Kidney capillary endothelial cell (primary cell): ENCODE data around the gene FTL.

Source experiments
- DNase-seq: peaks from one replicate; pipeline ENCODE4 v3.0.0-alpha.2; 2018; ENCODE audit warnings: low spot score

Gene FTL

DNA sequence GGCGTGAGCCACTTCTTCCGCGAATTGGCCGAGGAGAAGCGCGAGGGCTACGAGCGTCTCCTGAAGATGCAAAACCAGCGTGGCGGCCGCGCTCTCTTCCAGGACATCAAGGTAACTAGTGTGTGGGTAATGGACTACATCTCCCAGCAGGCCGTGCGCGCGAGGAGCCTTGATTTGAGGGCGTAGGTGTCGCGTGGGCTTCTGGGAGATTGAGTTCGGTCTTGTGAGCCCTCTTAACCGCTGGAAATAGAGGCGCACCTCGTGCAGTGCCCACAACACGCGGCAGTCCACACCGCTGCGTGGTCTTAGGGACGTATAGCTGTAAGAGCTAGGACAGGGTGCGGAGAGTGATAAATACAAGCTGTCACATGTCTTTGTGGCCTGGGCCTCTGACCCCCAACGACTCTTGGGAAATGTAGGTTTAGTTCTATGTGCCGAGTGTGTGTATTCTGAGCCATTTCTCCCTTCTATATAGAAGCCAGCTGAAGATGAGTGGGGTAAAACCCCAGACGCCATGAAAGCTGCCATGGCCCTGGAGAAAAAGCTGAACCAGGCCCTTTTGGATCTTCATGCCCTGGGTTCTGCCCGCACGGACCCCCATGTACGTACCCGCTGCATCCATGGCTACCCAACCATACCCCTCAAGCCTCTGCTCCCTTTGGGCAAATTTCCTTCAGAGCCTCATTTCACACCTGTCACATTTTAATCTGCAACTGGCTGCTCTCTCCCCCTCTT lies 864 bp downstream of the FTL start:
- DNase-seq: peak; percentile 69

DNA sequence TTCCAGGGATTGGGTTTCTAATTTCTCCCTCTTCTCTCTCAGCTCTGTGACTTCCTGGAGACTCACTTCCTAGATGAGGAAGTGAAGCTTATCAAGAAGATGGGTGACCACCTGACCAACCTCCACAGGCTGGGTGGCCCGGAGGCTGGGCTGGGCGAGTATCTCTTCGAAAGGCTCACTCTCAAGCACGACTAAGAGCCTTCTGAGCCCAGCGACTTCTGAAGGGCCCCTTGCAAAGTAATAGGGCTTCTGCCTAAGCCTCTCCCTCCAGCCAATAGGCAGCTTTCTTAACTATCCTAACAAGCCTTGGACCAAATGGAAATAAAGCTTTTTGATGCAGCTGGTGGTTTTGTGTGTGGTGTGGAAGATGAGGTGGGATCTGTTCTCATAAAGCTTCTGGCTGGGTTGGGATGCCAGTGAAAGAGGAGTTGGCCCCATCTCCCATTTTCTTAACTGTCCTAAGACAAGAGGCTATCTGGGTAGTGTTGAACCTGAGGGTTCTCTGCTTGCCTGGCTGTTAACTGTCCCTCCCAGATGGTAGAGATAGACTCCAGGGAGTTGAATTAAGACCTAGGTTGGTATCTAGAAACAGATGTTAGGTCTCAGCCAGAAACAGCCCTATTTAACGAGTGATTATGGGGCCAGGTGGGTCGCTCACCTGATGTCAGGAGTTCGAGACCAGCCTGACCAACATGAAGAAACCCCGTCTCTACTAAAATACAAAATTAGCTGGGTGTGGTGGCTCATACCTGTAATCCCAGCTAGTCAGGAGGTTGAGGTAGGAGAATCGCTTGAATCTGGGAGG lies 1.6 kb downstream of the FTL start:
- no peak for DNase-seq

DNA sequence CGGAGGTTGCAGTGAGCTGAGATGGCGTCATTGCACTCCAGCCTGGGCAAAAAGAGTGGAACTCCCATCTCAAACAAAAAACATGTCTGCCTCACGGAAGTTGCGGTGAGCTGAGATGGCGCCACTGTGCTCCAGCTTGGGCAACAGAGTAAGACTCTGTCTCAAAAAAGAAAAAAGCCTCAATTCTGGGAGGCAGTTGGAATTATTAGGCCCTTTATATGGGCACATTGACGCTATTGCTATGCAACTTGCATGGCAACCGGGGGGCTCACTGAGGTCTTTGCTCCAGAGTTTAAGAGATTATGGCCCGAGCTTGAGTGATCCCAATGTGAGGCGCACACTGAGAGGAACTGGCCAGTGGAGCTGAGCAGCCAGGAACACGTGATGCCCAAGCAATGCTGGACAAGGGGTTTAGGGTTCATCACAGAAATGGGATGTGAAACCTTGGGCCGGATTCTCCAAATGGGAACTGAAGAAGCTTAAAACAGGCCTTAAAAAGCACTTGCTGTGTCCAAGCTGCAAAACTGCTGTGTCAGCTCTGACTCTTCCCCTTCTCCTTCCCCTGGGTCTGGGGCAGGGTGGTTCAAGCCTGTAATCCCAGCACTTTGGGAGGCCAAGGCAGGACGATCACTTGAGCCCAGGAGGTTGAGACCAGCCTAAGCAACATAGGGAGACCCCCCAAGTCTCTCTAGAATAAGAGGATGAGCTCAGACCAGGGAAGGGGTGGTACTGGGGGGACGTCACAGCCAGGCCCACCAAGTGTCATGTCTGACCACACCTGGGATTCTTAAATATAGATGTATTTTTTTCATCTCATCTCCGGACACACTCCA lies 2.5 kb downstream of the FTL start:
- no peak for DNase-seq

DNA sequence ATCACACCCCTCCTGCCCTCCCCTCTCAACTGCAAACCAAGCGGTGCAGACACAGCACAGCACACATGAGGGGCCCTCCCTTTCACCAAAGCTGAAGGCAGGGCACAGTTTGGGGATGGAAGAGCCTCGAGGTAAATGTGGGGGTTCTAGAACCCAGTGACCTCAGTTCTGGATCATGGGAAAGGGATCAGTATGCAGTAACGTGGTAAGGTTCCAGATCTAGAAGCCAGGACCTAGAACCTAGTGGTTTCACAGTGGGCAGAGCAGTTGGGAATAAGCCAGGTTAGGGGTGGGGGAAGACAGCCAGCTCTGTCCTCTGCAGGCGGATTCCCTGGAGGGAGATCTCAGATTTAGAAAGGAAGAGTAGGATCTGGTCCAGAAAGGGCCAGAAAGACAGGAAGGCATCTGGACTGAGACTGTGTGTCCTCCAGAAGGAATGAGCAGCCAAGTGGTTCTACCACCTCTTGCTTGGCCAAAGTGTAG lies 3.1 kb downstream of the FTL start:
- no peak for DNase-seq

DNA sequence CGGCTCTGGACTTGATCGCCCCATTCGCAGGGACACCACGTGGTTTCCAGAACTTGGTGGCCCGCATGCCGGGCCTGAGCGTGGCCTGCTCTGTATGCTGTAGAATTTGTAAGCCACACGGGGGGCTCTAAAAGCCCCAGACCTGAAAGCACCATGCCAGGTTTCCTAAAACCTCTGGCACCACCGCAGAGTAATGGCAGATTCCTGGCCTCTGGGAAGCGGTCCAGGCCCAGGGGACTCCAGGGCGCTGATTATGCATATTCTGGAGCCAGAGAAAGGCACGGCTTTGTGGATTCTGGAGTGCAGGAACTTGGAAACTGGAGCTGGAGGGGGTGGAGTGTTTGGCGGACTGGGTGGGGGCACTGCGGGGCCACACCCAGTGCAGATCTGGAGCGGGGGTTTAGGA lies 3.7 kb downstream of the FTL start:
- DNase-seq: no peak

DNA sequence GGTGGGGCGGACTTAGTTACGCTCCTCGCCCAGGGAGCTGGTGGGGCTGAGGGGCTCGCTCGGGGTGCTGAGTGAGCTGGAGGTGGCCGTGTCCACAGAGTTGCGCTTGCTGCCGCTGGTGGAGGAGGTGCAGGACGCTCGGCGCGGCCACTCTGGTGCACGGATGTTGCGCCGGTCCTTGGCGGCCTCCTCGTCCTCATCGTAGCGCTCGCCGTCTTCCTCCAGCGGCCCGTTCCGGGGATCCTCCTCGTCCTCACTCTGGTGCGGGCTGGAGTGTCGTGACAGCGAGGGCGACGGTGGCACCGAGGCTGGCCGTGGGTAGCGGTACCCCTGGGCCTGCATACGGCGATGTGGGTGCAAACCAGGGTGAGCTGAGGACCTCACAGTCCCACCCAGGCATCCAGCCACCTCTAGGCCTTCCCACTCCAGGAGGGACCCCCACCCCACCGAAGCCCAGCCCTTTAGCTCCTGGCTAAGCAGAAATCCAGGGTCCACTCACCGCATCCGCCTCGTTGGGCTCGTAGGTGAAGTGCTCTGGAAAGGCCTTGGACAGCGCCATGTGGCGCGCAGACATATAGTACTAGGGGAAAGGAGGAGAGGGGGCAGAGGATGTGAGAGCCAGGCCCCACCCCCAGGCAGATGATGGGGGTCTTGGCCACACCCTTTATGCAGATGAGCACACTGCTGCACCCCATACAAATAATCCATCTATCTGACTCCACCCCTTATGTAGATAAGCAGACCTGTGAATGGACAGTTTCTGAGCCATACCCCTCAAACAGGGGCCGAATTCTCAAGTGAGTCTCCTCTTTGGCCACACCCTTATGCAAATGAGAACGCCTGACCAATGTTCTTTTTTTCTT lies 4.4 kb downstream of the FTL start:
- no peak for DNase-seq

DNA sequence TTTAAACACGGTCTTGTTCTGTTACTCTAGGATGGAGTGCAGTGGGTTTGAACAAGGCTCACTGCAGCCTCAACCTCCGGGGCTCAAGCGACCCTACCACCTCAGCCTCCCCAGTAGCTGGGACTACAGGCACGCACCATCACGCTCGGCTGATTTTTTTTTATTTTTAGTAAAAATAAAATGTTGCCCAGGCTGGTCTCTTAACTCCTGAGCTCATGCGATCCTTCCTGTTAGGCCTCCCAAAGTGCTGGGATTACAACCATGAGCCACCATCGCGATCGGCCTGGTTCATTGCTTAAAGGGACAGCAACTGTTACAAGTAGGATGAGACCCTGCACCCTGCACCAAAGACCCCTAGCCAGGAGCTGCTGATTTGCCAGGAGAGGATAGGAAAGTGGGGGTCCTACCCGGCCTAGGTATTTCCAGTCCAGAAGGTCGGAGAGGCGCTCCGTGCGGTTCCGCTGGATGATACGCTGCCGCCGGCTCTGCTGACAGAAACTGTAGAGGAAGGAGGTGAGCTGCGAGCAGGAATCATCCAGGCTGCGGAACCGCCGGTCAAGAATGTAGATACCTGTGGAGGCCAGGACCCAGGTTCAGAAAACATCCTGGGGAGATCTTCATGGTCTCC lies 5.1 kb downstream of the FTL start:
- no peak for DNase-seq

DNA sequence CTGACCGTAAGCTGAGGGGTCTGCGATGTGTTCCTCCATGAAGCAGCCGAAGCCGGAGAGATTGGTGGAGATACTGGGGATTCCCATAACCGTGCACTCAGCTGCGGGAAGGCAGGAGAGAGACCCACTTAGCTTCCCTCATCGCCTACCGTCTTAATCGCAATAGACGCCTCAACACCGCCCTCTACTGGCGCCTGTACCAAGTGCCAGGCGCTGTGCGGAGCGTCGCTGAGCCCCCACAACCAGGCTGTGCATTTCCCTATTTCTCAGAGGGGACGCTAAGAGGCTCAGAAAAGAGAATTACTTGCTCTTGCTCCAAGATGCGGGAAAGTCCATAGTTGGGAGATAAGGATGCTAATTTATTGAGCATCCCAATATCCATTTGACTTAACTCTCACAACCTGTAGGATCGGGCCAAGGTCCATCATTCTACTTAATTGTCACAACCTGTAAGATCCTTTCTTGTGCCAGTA lies 5.8 kb downstream of the FTL start:
- DNase-seq: peak; percentile 81

DNA sequence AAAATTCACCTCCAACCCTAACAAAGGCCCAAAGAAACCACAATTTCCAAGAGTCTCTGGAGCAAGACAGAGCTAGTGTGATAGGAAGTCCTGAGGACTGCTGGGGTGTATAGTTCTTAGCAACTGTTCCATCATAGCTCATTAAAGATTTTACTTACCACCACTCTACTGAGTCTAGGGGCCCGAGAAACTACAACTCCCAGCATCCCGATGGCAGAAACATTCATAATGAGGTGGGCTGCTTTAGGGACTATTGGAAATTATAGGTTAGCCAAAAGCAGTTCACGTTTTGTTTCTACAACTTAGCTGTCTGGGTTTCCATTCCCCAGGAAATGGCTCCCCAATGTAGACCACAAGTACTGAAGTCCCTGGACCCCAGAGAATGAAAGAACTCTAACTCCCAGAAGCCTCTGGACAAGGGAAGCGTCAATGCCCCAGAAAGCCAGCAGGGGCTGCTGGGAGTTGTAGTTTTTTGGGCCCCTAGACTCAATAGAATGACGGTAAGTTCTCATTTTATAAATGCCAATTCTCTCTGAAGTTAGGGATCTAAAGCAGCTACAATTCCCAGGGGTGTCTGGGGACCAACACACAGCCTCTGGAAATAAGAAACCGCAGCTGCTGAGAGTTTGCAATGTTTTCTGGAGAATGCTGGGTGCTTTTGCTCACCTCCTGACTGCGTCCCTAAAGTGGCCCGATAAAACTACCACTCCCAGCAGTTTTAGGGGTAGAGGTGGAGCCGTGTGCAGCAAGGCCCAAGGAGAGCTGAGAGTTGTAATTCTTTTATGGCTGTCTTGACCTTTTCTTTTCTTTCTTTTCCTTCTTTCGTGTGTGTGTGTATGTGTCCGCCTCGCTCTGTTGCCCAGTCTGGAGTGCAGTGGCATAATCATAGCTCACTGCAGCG lies 11.1 kb downstream of the FTL start:
- no peak for DNase-seq

DNA sequence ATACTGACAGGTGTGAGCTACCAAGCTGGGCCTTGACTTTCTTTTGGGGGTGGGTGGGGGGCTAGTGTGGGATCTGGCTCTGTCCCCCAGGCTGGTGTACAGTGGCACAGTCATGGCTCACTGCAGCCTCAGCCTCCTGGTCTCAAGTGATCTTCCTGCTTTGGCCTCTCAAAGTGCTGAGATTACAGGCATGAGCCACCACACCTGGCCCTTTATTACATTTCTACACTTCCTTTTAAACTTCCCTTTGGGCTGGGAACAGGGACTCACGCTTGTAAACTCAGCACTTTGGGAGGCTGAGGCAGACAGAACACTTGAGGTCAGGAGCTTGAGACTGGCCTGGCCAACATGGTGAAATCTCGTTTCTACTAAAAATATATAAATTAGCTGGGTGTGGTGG lies 12.0 kb downstream of the FTL start:
- no peak for DNase-seq

DNA sequence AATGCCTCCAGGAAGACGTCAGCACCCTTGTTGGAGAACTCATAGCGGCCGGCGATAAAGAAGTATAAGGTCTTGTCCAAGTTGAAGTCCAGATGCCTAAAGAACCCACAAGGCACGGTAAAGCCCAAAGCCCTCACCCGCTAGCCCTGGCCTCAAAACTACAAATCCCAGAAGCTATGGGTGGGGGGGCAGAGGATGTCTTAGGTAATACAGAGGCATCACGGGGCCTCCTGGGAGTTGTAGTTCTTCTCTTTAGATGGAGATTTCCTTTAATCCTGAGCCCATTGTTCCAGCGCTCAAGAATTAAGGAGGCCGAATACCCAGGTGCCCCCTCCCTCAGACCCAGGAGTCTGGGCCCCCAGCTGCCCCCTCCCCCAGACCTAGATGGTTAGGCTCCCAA lies 17.2 kb downstream of the FTL start:
- no peak for DNase-seq

DNA sequence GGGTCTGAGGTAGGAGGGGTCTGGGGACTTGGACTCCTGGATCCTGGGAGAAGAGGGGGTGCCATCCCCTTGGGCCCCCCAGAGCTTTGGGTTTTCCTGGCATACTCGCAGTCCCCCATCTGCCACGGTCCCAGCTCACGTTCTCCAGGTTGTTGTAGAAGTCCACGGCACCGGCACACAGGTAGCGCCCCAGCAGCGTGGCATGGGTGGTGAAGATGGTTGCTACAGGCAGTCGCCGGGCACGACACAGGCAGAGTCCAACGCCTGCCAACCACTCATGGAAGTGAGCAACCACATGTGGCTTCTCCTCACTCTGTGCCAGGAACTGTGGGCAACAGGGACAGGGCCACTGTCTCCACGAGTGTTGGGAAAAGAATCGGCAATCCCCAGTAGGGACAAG lies 20.6 kb downstream of the FTL start:
- no peak for DNase-seq

DNA sequence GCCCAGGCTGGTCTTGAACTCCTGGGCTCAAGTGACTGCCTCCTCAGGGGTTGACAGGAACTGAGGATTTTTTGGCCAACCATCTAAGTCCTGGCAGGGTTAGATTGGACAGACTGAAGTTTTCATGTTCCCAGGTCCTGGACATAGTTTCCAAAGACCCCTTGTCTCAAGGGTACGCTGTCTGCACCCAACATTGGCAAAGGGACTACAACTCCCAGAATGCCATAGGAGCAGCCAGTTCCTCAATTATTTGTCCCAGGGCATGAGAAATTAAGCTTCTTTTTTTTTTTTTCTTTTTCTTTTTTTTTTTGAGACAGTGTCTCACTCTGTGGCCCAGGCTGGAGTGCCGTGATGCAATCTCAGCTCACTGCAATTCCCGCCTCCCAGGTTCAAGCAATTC lies 21.1 kb downstream of the FTL start:
- no peak for DNase-seq

DNA sequence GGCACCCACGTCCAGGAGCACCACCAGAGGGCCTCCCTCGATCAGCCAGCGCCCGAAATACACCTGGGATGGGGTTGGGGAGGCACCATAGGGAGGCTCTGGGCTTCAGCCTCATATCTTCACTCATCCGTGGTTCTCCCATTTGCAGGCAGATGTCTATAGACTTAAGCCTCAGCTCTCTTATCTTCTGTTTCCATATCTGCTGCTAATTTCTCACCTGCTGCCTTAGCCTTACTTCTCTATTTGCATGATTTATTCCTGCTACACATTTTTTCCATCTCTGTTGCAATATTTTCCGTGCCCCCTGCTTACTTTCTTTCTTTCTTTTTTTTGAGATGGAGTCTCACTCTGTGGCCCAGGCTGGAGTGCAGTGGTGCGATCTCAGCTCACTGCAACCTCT lies 22.2 kb downstream of the FTL start:
- DNase-seq: no peak

DNA sequence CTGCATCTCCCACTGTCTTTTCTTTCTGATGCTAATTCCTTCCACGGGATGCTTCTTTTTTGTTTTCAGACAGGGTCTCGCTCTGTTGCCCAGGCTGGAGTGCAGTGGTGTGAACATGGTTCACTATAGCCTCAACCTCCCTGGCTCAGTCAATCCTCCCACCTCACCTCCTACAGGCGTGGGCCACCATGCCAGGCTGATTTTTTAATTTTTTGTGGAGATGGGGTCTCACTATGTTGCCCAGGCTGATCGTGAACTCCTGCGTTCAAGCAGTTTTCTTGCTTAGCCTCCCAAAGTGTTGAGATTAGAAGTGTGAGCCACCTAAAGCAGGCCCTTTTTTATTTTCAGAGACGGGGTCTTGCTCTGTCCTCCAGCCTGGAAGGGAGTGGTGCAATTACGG lies 23.2 kb downstream of the FTL start:
- DNase-seq: no peak

DNA sequence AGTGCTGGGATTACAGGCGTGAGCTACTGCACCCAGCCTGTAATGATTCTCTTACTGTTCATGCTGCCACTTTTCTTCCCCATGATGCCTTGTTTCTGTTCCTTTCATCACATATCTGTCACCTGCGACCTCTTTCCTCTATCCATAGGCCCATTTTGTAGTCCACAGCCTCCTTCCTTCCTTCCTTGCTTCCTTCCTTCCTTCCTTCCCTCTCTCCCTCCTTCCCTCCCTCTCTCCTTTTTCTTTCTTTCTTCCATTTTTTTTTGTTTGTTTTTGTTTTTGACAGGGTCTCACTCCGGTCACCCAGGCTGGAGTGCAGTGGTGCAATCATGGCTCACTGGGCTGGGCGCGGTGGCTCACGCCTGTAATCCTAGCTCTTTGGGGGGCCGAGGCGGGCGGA lies 23.8 kb downstream of the FTL start:
- DNase-seq: no peak

DNA sequence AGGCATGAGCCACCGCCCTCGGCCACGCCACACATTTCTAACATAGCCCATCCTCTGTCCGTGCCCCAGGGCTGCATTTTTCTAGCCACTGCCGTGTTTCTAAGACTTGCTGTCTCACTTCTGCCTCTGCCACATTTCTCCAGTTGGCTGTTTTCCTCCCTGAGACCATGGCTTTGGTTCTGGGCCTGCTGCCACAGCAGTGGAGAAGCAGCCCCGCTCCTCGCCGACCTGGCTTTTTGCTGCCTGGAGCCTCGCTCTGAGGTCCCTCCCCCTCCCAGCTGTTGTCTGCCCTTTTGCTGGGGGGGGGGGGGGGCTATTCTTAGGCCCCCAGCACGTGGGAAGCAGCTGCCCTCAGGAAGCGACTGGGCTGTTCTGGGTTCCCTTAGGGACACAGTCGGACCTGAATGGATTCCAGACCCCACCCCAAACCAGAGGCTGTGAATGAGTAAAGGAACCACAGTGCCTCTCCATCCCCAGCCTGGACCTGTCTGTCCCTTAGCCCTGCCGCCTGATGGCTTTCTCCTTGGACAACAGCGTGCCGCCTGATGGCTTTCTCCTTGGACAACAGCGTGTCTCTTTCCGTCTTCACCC lies 24.7 kb downstream of the FTL start:
- DNase-seq: no peak

DNA sequence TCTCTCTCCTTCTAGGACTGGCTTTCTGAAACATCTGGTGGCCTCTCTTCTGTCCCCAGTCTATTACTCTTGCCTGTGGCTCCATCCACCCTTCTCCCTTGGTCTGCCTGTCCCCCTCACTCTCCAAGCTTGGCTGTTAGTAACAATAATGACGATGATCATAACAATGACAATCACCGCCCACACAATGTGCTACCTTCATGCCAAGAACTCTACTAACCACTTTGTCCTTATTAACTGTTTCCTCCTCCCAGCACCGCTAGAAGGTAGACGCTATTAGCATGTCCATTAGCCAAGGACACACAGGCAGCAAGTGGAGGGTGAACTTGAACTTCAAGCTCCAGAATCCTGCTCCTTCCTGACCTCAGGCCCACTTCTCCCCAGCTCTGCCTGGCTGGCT lies 25.3 kb downstream of the FTL start:
- no peak for DNase-seq

DNA sequence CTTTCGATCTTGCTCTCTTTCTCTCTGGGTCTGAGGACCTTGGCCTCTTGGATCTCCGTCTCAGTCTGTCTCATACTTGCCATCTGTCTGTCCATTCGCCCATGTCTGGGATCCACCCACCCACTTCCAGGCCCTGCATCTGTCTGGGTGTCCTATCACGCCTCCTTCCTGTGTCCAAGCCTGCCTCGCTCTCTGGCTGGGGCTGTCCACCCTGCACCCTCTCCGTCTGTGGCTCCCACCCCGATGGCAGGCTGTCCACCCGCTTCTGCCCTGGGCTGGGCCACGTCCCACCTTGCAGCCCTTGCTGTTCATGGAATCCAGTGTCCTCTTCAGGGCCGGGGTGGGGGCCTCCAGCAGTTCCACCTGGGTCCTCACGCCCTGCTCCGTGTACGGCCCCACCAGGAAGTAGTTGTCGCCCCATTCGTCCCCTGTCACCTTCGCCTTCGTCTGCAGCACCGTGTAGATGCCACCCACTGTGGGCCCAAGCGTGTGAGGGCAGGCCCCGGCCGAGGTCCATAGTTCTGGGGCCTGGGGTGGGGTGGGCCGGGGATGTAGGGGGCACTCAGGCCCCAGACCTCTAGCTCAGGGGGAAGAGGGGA lies 26.0 kb downstream of the FTL start:
- no peak for DNase-seq
